HepG2 (cell line): ENCODE measurements around the gene IL9R. TPM values are rescaled to one million over a fixed set of nuclear protein-coding genes. Genes with fewer than 3 reads are reported as not detected.

Source experiments
- ATAC-seq: fragments of 200-7000 bp; cut with Tn5 transposase; 3 replicates; pipeline ENCODE4 v1.9.1; 2020; ENCODE audit warnings: mild to moderate bottlenecking, moderate library complexity
- BruUV-seq: library from RNA; stranded (reverse); fragments of 400-500 nt; replicated peaks from 2 replicates; lab custom pipeline; 2021; lab: Mats Ljungman, UMichigan
- CTCF ChIA-PET: fragments of 300-600 bp; formaldehyde crosslinking; extraction: SDS; loops from one replicate; lab custom pipeline; 2021; ENCODE audit warnings: low total read pairs, inconsistent platforms, low intra/inter-chr PET ratio; lab: Yijun Ruan, JAX
- POLR2A ChIA-PET: fragments of 350-600 bp; sonication (Branson Sonifier 250); formaldehyde crosslinking; loops from one replicate; lab custom pipeline; 2020; ENCODE audit warnings: antibody characterized with exemption, inconsistent platforms; lab: Yijun Ruan, JAX
- DNase-seq: peaks from one replicate; pipeline ENCODE4 v3.0.0-alpha.2; 2015; ENCODE audit warnings: low spot score
- FAIRE-seq: peaks from 3 replicates; lab custom pipeline; 2011; peaks lifted over from hg19 to GRCh38; lab: Jason Lieb, UNC
- H2AFZ ChIP-seq: one replicate; pipeline ENCODE4 v1.6.1; 2011; ENCODE audit warnings: low read length, inconsistent platforms
- H3K27ac ChIP-seq: fragments of 300-600 bp; 3 replicates; pipeline ENCODE4 v1.8.0; 2011; ENCODE audit warnings: mixed run types, mild to moderate bottlenecking, mixed read lengths, low read length, inconsistent platforms; ENCODE audit not compliant: insufficient read depth; ENCODE audit errors: extremely low read length
- H3K27me3 ChIP-seq, 2 experiments: fragments of 200-600 bp in 1 of 2; 2 replicates in 1 of 2; 3 replicates in 1 of 2; pipeline versions ENCODE4 v1.6.0 to v1.8.0; 2011; ENCODE audit warnings: low read length in 2 of 2, mild to moderate bottlenecking in 2 of 2, moderate library complexity in 2 of 2, inconsistent platforms in 1 of 2; ENCODE audit not compliant: insufficient read depth in 2 of 2, control insufficient read depth in 1 of 2
- H3K36me3 ChIP-seq, 2 experiments: fragments of 200-600 bp in 1 of 2; replicated peaks in 1 of 2; 2 replicates in 1 of 2; 3 replicates in 1 of 2; pipeline versions ENCODE4 v1.5.1 to v1.8.0; 2011; ENCODE audit warnings: low read length in 2 of 2, inconsistent platforms in 1 of 2; ENCODE audit not compliant: insufficient read depth in 2 of 2, control insufficient read depth in 1 of 2
- H3K4me1 ChIP-seq: 2 replicates; pipeline ENCODE4 v1.5.1; 2012; ENCODE audit warnings: low read length, inconsistent platforms; ENCODE audit not compliant: insufficient read depth
- H3K4me2 ChIP-seq: 2 replicates; pipeline ENCODE4 v1.6.0; 2011; ENCODE audit warnings: low read depth, low read length, inconsistent platforms
- H3K4me3 ChIP-seq, 3 experiments: fragments of 200-600 bp in 1 of 3; sonication (generic), shearing (Covaris generic) in 1 of 3; replicated peaks in 1 of 3; 2 replicates each; pipeline ENCODE4 v1.5.1; 2011 to 2016; ENCODE audit warnings: low read length in 3 of 3, inconsistent platforms in 2 of 3, low read depth in 2 of 3, mild to moderate bottlenecking in 2 of 3, control low read depth in 1 of 3, mixed read lengths in 1 of 3; ENCODE audit not compliant: insufficient read depth in 1 of 3
- H3K79me2 ChIP-seq: one replicate; pipeline ENCODE4 v1.6.1; 2011; ENCODE audit warnings: low read length, inconsistent platforms; ENCODE audit not compliant: insufficient read depth
- H3K9ac ChIP-seq: 2 replicates; pipeline ENCODE4 v1.6.0; 2011; ENCODE audit warnings: mild to moderate bottlenecking, low read depth, low read length, inconsistent platforms; ENCODE audit not compliant: insufficient read depth
- H3K9me3 ChIP-seq: 2 replicates; pipeline ENCODE4 v1.5.1; 2012; ENCODE audit warnings: mild to moderate bottlenecking, low read length
- H4K20me1 ChIP-seq: 2 replicates; pipeline ENCODE4 v1.6.0; 2011; ENCODE audit warnings: inconsistent platforms, mild to moderate bottlenecking, low read length, moderate library complexity; ENCODE audit not compliant: insufficient read depth
- BCLAF1 ChIP-seq: fragments of 450-650 bp; IDR thresholded peaks from 2 replicates; pipeline ENCODE4 v1.6.1; 2017; ENCODE audit warnings: mild to moderate bottlenecking
- ELF4 ChIP-seq: sonication (generic); formaldehyde crosslinking; IDR thresholded peaks from 2 replicates; pipeline ENCODE4 v1.5.0; 2020; ENCODE audit warnings: missing genetic modification reagents, mild to moderate bottlenecking, moderate library complexity, borderline replicate concordance
- GTF2F1 ChIP-seq: fragments of 150-350 bp; IDR thresholded peaks from 2 replicates; pipeline ENCODE4 v1.6.1; 2014; ENCODE audit warnings: low read length
- NFYC ChIP-seq: IDR thresholded peaks from 2 replicates; pipeline ENCODE4 v1.6.1; 2016; ENCODE audit warnings: missing genetic modification reagents, missing compliant biosample characterization
- NR1H2 ChIP-seq: sonication (generic); formaldehyde crosslinking; IDR thresholded peaks from 2 replicates; pipeline ENCODE4 v1.8.1; 2022; ENCODE audit warnings: low read depth, missing genetic modification reagents, borderline replicate concordance
- RAD51 ChIP-seq: fragments of 450-650 bp; IDR thresholded peaks from 2 replicates; pipeline ENCODE4 v1.6.1; 2016; ENCODE audit warnings: borderline replicate concordance
- TFAP4 ChIP-seq: sonication (generic); IDR thresholded peaks from 2 replicates; pipeline ENCODE4 v1.6.1; 2016; ENCODE audit warnings: low read depth, borderline replicate concordance
- ZC3H13 ChIP-seq: sonication (generic); formaldehyde crosslinking; IDR thresholded peaks from 2 replicates; pipeline ENCODE4 v1.8.1; 2023; ENCODE audit warnings: mild to moderate bottlenecking, missing genetic modification reagents, moderate library complexity
- ZKSCAN1 ChIP-seq: fragments of 150-350 bp; IDR thresholded peaks from 2 replicates; pipeline ENCODE4 v1.6.1; 2014; ENCODE audit warnings: low read length
- ZNF230 ChIP-seq: sonication (generic); formaldehyde crosslinking; IDR thresholded peaks from 2 replicates; pipeline ENCODE4 v1.4.0; 2020; ENCODE audit warnings: mild to moderate bottlenecking, missing genetic modification reagents
- WGBS: methylation state at CpG from one replicate; pipeline ENCODE4 v1.1.6; 2017; ENCODE audit warnings: low lambda C conversion rate; 5-methylcytosine and 5-hydroxymethylcytosine counted together
- in situ Hi-C: cut with HindIII; loops from 2 replicates; pipeline ENCODE4 v1.10.0; 2017; ENCODE audit warnings: low pct_unique_long_range_greater_than_20kb; ENCODE audit not compliant: extremely low pct_ligation_motif_present
- intact Hi-C: fragments of 100-400 bp; cut with micrococcal nuclease; formaldehyde crosslinking; loops from one replicate; pipeline ENCODE4 v1.10.0; 2022; ENCODE audit not compliant: unreplicated experiment
- polyA plus RNA-seq, 8 experiments: library from polyadenylated mRNA; depleted of rRNA in 3 of 8; stranded (reverse) in 7 of 8; unstranded in 1 of 8; fragments of >200 nt; fragmentation: Illumina TruSeq in 4 of 8; extraction: Trizol in 4 of 8; gene quantifications; 2 replicates each; pipeline versions ENCODE4 v1.2.1 to v1.2.3, GENCODE V29; 2011 to 2016; ENCODE audit warnings: low read depth in 4 of 8, missing spikeins in 1 of 8, mixed read lengths in 1 of 8; ENCODE audit not compliant: insufficient read depth in 1 of 8
- total RNA-seq, 5 experiments: library from RNA; depleted of rRNA; stranded (reverse); fragments of >200 nt; fragmentation: Illumina TruSeq; extraction: Trizol; gene quantifications; 2 replicates each; pipeline ENCODE4 v1.2.3, GENCODE V29; 2016; ENCODE audit warnings: low read depth in 1 of 5
- TF ChIP-seq, protein P1 (sequence below): sonication (generic); formaldehyde crosslinking; IDR thresholded peaks from 2 replicates; pipeline ENCODE4 v1.4.0; 2020; ENCODE audit warnings: missing genetic modification reagents, low read depth, mild to moderate bottlenecking, borderline replicate concordance

IL9R gene
- total and polyA plus RNA-seq, 2 of the 13 experiments (the other 11 are each of a cell fraction or from before 2014, with no cell fraction given) = not detected

- no TSS peak for BruUV-seq
- FAIRE-seq = no peak
- ATAC-seq = no peak
- no peak for DNase-seq
- CTCF ChIA-PET = no interaction called here
- Histone ChIP-seq H3K36me3 (no peaks in the 10 kb centered on the region), H3K27me3 (no peaks in the 10 kb centered on the region), H2AFZ (no peak overlapping the region), H4K20me1 (no peaks in the 10 kb centered on the region), H3K4me3 (no peak overlapping the region), H3K27ac (no peak overlapping the region), H3K9ac (no peak overlapping the region), H3K4me2 (no peak overlapping the region), H3K4me1 (peaks cover 17% of the 10 kb centered on the region), H3K9me3 (peaks cover 15% of the 10 kb centered on the region), H3K79me2 (no peaks in the 10 kb centered on the region)
- no peak for TF ChIP-seq GTF2F1
- no peak for TF ChIP-seq NFYC (CRISPR knock-in tag)
- TF ChIP-seq NR1H2 (CRISPR knock-in tag) = no peak
- no peak for TF ChIP-seq RAD51
- no peak for TF ChIP-seq ELF4 (CRISPR knock-in tag)
- TF ChIP-seq TFAP4 = no peak
- no peak for TF ChIP-seq ZKSCAN1
- intact Hi-C loops = no loop called here
- in situ Hi-C loops = no loop called here
- POLR2A ChIA-PET = no interaction called here
Measured at GRCh38 chrX:155995321-155995875, 2.1 kb upstream of the IL9R start.

DNA sequence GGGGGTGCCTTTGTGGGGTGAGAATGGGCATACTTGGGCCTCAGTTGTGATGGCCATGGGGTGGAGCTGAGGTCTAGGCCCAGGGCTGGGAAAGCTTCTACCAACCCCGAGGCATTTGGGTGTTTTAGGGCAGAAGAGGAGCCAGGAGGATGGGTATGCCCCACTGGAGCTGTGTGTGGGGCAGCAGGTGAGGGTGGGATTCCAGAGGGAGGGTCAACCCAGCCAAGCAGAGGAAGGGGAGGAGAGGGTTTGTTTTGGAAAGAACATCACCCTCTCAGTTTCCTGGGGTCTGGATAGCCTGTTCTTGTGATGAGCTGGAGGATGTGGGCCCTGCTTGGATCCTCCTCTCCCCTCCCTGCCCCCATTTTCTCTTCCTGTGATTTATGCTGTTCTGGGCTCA lies 620 bp downstream of the IL9R start:
- ATAC-seq (no peak), FAIRE-seq (no peak), DNase-seq (no peak)
- intact Hi-C loops = no loop called here
- Histone ChIP-seq H3K4me3 (no peak overlapping the region), H3K79me2 (no peaks in the 10 kb centered on the region), H3K4me2 (no peak overlapping the region), H3K27me3 (no peaks in the 10 kb centered on the region), H3K4me1 (peaks cover under 1% of the 10 kb centered on the region; the same call in 1 of the 2 replicates), H3K36me3 (no peaks in the 10 kb centered on the region), H3K9me3 (no peaks in the 10 kb centered on the region), H2AFZ (no peak overlapping the region), H3K9ac (no peak overlapping the region), H4K20me1 (no peaks in the 10 kb centered on the region), H3K27ac (no peak overlapping the region)
- BruUV-seq = no TSS peak
- TF ChIP-seq, protein P1, sequence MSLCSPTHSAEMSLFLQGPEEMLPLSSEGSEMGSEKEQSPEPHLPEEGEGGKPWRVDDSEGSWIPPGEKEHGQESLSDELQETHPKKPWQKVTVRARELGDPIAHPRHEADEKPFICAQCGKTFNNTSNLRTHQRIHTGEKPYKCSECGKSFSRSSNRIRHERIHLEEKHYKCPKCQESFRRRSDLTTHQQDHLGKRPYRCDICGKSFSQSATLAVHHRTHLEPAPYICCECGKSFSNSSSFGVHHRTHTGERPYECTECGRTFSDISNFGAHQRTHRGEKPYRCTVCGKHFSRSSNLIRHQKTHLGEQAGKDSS (CRISPR knock-in tag) = no peak
- TF ChIP-seq BCLAF1 (no peak), ZNF230 (CRISPR knock-in tag) (no peak), ZC3H13 (CRISPR knock-in tag) (no peak)
- CTCF ChIA-PET = no interaction called here
- POLR2A ChIA-PET = no interaction called here
- in situ Hi-C loops = no loop called here
- WGBS = 14% methylated on average over 1 of the region's 1 CpG
